GM23338 (cell line): ENCODE results near the gene BCAS3. TPM values are rescaled to one million over a fixed set of nuclear protein-coding genes. Genes with fewer than 3 reads are reported as not detected.
"Not testable (repeated sequence)": the region's sequence is repeated elsewhere in the genome, so short reads cannot be mapped to it uniquely, and the experiment has no call there.

ENCODE experiments used
- ATAC-seq: fragments of 200-7000 bp; cut with Tn5 transposase; 3 replicates; pipeline ENCODE4 v1.9.1; 2020
- DNase-seq: peaks from one replicate; pipeline ENCODE4 v3.0.0-alpha.2; 2015; ENCODE audit warnings: low spot score
- H2AFZ ChIP-seq: fragments of 200-600 bp; sonication (generic); 2 replicates; pipeline ENCODE4 v1.8.0; 2016; ENCODE audit warnings: antibody characterized with exemption, mild to moderate bottlenecking, moderate library complexity
- H3F3A ChIP-seq: fragments of 200-600 bp; sonication (generic); replicated peaks from 2 replicates; pipeline ENCODE4 v1.8.0; 2017; ENCODE audit warnings: antibody characterized with exemption, mixed run types, low read depth
- H3K27ac ChIP-seq: fragments of 200-600 bp; sonication (generic); 2 replicates; pipeline ENCODE4 v1.6.1; 2016; ENCODE audit warnings: low read depth
- H3K27me3 ChIP-seq: fragments of 200-600 bp; sonication (generic); 2 replicates; pipeline ENCODE4 v1.8.0; 2016; ENCODE audit warnings: mild to moderate bottlenecking, mixed run types, moderate library complexity; ENCODE audit not compliant: insufficient read depth
- H3K36me3 ChIP-seq: fragments of 200-600 bp; sonication (generic); 2 replicates; pipeline ENCODE4 v1.8.0; 2016; ENCODE audit warnings: mild to moderate bottlenecking; ENCODE audit not compliant: insufficient read depth
- H3K4me1 ChIP-seq: fragments of 200-600 bp; sonication (generic); 2 replicates; pipeline ENCODE4 v1.8.0; 2016; ENCODE audit warnings: mild to moderate bottlenecking, moderate library complexity; ENCODE audit not compliant: insufficient read depth
- H3K4me2 ChIP-seq: fragments of 200-600 bp; sonication (generic); 2 replicates; pipeline ENCODE4 v1.7.1; 2017; ENCODE audit warnings: mixed run types
- H3K4me3 ChIP-seq: fragments of 200-600 bp; sonication (generic); 2 replicates; pipeline ENCODE4 v1.6.1; 2016; ENCODE audit warnings: mixed run types
- H3K79me2 ChIP-seq: fragments of 200-600 bp; sonication (generic); replicated peaks from 2 replicates; pipeline ENCODE4 v1.8.0; 2017; ENCODE audit warnings: mild to moderate bottlenecking; ENCODE audit not compliant: insufficient read depth
- H3K9me2 ChIP-seq: fragments of 200-600 bp; sonication (generic); 2 replicates; pipeline ENCODE4 v1.8.0; 2017; ENCODE audit not compliant: insufficient read depth
- H4K20me1 ChIP-seq: fragments of 200-600 bp; sonication (generic); replicated peaks from 2 replicates; pipeline ENCODE4 v1.8.0; 2017; ENCODE audit warnings: mild to moderate bottlenecking; ENCODE audit not compliant: insufficient read depth
- H3K27ac Mint-ChIP-seq: 2 replicates; pipeline ENCODE4 v1.8.0; 2020; ENCODE audit warnings: inconsistent platforms, mild to moderate bottlenecking, moderate library complexity, mixed read lengths
- H3K27me3 Mint-ChIP-seq: 3 replicates; pipeline ENCODE4 v1.8.0; 2022; ENCODE audit warnings: low read depth, mild to moderate bottlenecking, moderate library complexity, mixed read lengths, inconsistent platforms; ENCODE audit not compliant: insufficient read depth, poor library complexity
- H3K36me3 Mint-ChIP-seq: 3 replicates; pipeline ENCODE4 v1.8.0; 2021; ENCODE audit warnings: low read depth, mild to moderate bottlenecking, inconsistent platforms, moderate library complexity, mixed read lengths
- H3K4me1 Mint-ChIP-seq: 3 replicates; pipeline ENCODE4 v1.8.0; 2020; ENCODE audit warnings: mild to moderate bottlenecking, inconsistent platforms, mixed read lengths
- H3K4me3 Mint-ChIP-seq: 3 replicates; pipeline ENCODE4 v1.8.0; 2021; ENCODE audit warnings: moderate library complexity, mild to moderate bottlenecking, inconsistent platforms, mixed read lengths
- H3K9me3 Mint-ChIP-seq: 3 replicates; pipeline ENCODE4 v1.8.0; 2020; ENCODE audit warnings: moderate library complexity, mild to moderate bottlenecking, inconsistent platforms, mixed read lengths
- CREB1 ChIP-seq: fragments of 250-450 bp; sonication (Bioruptor Pico); IDR thresholded peaks from 2 replicates; pipeline ENCODE4 v1.5.0; 2020; ENCODE audit warnings: low read depth, mild to moderate bottlenecking, moderate library complexity
- EZH2phosphoT487 ChIP-seq: fragments of 200-600 bp; sonication (generic); IDR thresholded peaks from one replicate; pipeline ENCODE4 v1.8.1; 2018; ENCODE audit warnings: antibody characterized with exemption; ENCODE audit not compliant: unreplicated experiment
- JUNB ChIP-seq: IDR thresholded peaks from one replicate; pipeline ENCODE4 v1.6.1; 2016; ENCODE audit warnings: antibody characterized with exemption; ENCODE audit not compliant: unreplicated experiment
- NANOG ChIP-seq: IDR thresholded peaks from 2 replicates; pipeline ENCODE4 v1.6.1; 2016; ENCODE audit warnings: antibody characterized with exemption, borderline replicate concordance
- POLR2AphosphoS5 ChIP-seq: IDR thresholded peaks from 2 replicates; pipeline ENCODE4 v1.6.1; 2016; ENCODE audit warnings: antibody characterized with exemption, low read depth
- REST ChIP-seq: IDR thresholded peaks from one replicate; pipeline ENCODE4 v1.6.1; 2018; ENCODE audit warnings: antibody characterized with exemption; ENCODE audit not compliant: unreplicated experiment
- STAT1 ChIP-seq: IDR thresholded peaks from one replicate; pipeline ENCODE4 v1.6.1; 2016; ENCODE audit warnings: antibody characterized with exemption; ENCODE audit not compliant: unreplicated experiment
- ZNF331 ChIP-seq: fragments of 250-450 bp; sonication (Bioruptor Pico); IDR thresholded peaks from 2 replicates; pipeline ENCODE4 v1.5.0; 2020; ENCODE audit warnings: low read depth, mild to moderate bottlenecking, moderate library complexity
- polyA plus RNA-seq: library from polyadenylated mRNA; unstranded; fragments of >200 nt; fragmentation: Nextera tagmentation; extraction: Ambion mirVana; gene quantifications from 2 replicates; pipeline ENCODE4 v1.2.1, GENCODE V29; 2016
- total RNA-seq: library from RNA; depleted of rRNA; stranded (reverse); fragments of >200 nt; shearing (Covaris generic); gene quantifications from 2 replicates; pipeline ENCODE4 v1.2.3, GENCODE V29; 2014

The BCAS3 gene
- total and polyA plus RNA-seq, 2 experiments from 2014 or later: 8.2 to 28.0 TPM

- ATAC-seq, H3K4me3 Mint-ChIP-seq, H3F3A ChIP-seq, H3K36me3 ChIP-seq, H3K9me2 ChIP-seq, H3K27ac Mint-ChIP-seq, H4K20me1 ChIP-seq, H3K27me3 Mint-ChIP-seq, H3K79me2 ChIP-seq, H3K27me3 ChIP-seq, H3K9me3 Mint-ChIP-seq, H3K36me3 Mint-ChIP-seq, DNase-seq, H3K4me2 ChIP-seq, H2AFZ ChIP-seq, H3K4me3 ChIP-seq, H3K27ac ChIP-seq, H3K4me1 ChIP-seq: not testable (repeated sequence)
- H3K4me1 Mint-ChIP-seq: peaks cover 15% of the 10 kb centered on the region; the same call in 2 of the 3 replicates
These were observed 328.3 kb downstream of the BCAS3 start for GRCh38 chr17:61005958-61006357.

GRCh38 chr17:61007980-61008379 lies 330.3 kb downstream of the BCAS3 start:
- DNase-seq (peak; percentile 13), ATAC-seq (peak; percentile 38; the same call in 2 of the 3 replicates)
- H3K36me3 Mint-ChIP-seq: no peaks in the 10 kb centered on the region
- Histone ChIP-seq H4K20me1 (no peaks in the 10 kb centered on the region), H3K4me2 (no peak overlapping the region), H3K9me2 (no peaks in the 10 kb centered on the region), H3F3A (no peaks in the 10 kb centered on the region), H3K27me3 (no peaks in the 10 kb centered on the region), H3K36me3 (no peaks in the 10 kb centered on the region), H2AFZ (no peak overlapping the region), H3K27ac (no peak overlapping the region), H3K79me2 (no peaks in the 10 kb centered on the region), H3K4me1 (peaks cover 8% of the 10 kb centered on the region; the same call in 1 of the 2 replicates), H3K4me3 (no peak overlapping the region)
- no peaks in the 10 kb centered on the region for H3K27me3 Mint-ChIP-seq
- no peak overlapping the region for H3K27ac Mint-ChIP-seq
- no peak overlapping the region for H3K4me3 Mint-ChIP-seq
- no peaks in the 10 kb centered on the region; the same call in 2 of the 3 replicates for H3K9me3 Mint-ChIP-seq
- peaks cover 15% of the 10 kb centered on the region; the same call in 2 of the 3 replicates for H3K4me1 Mint-ChIP-seq
- TF ChIP-seq NANOG (no peak), POLR2AphosphoS5 (no peak), REST (no peak), EZH2phosphoT487 (no peak), CREB1 (CRISPR knock-in tag) (no peak), STAT1 (no peak), JUNB (no peak), ZNF331 (CRISPR knock-in tag) (no peak)

GRCh38 chr17:61009663-61010062 lies 332.0 kb downstream of the BCAS3 start:
- Mint-ChIP-seq H3K27me3 (no peaks in the 10 kb centered on the region), H3K36me3 (no peaks in the 10 kb centered on the region), H3K4me3 (no peak overlapping the region), H3K4me1 (peaks cover 6% of the 10 kb centered on the region; the same call in 2 of the 3 replicates), H3K27ac (no peak overlapping the region), H3K9me3 (no peaks in the 10 kb centered on the region; the same call in 2 of the 3 replicates)
- H4K20me1 ChIP-seq: no peaks in the 10 kb centered on the region
- ATAC-seq (no peak), DNase-seq (no peak)
- H3K27ac ChIP-seq: no peak overlapping the region
- no peaks in the 10 kb centered on the region for H3K79me2 ChIP-seq
- H3K27me3 ChIP-seq: no peaks in the 10 kb centered on the region
- no peak overlapping the region for H2AFZ ChIP-seq
- H3K36me3 ChIP-seq: no peaks in the 10 kb centered on the region
- no peak overlapping the region for H3K4me3 ChIP-seq
- H3F3A ChIP-seq: no peaks in the 10 kb centered on the region
- no peak overlapping the region for H3K4me2 ChIP-seq
- no peaks in the 10 kb centered on the region for H3K9me2 ChIP-seq
- no peak for TF ChIP-seq STAT1
- H3K4me1 ChIP-seq: no peaks in the 10 kb centered on the region
